GM19043 (cell line): ENCODE data around the gene FAM83G.
"Not testable (repeated sequence)": the region's sequence is repeated elsewhere in the genome, so short reads cannot be mapped to it uniquely, and the experiment has no call there.

Experiments used
- ATAC-seq: cut with Tn5 transposase; IDR thresholded peaks from one replicate; pipeline ENCODE4 v1.9.1; 2021; ENCODE audit warnings: low read depth; ENCODE audit not compliant: unreplicated experiment

The FAM83G gene

GRCh38 chr17:19024101-19025078, 19.8 kb upstream of the FAM83G start:
- no peak for ATAC-seq

GRCh38 chr17:19023209-19023999, 18.8 kb upstream of the FAM83G start:
- no peak for ATAC-seq

DNA sequence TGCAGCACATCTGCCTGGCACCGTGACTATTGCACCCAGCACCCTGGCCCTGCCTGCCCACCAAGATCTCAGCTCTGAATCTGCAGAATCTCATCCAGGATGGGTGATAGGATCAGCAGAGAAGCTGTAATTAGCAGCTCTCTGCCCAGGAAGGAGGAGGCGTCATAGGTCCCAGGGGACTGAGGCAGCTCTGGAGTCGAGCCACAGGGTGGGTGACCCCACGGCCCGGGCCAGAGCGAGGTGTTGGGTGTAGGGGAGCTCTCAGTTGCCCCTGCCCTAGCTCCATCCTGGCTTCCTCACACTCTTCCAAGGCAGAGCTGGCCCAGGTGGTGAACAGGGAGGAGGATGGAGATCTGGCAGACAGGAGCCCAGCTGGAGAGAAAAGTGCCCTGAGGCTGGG, 18.2 kb upstream of the FAM83G start:
- ATAC-seq = no peak

DNA sequence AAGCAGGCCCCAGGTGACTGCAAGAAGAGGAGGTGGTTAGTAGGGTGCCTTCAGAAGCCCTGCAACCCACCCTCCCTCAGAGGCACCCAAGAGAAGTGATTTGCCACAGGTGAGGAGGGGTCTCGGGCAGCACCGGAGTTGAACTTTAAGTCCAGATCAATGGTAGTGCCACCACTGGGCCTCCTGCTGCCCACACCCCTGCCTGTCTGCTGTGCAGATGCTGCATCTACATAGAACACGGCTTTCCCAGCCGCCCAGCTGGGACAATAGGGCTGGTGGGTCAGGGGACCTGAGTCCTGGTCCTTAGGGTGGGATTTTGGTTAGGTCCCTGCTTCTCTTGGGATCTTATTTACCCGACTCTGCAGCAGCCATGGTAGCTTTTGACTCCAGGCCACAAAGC, 17.6 kb upstream of the FAM83G start:
- ATAC-seq = no peak

GRCh38 chr17:19021622-19022083, 17.1 kb upstream of the FAM83G start:
- ATAC-seq = no peak

DNA sequence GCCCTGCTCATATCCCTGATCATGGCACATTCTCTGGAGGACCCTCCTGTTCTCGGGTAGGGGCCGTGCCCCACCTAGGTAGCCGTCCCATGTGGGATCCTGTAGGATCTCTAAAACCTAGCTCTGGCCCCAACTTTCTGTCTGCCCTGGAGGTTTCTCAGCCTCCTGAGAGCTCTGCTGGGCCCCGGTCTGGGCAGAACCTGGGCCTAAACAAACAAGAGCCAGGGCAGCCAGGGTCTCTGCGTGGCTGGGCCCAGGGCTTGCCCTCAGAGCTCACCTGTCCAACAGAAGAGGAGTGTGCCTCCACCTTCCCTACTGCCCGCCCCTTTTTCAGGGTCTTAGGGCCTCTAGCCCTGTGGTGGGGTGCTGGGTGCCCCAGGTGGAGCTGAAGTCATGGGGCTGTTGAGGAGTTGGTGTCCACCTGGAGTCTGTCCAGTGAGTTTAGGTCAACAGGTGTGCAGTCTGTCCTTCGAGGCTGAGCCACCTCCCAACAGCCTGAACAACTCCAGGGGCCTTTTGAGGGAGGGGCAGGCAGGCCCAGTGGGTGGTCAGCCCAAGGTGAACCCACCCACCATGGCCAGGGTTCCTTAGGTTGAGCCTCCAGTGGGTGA, 16.6 kb upstream of the FAM83G start:
- ATAC-seq = not testable (repeated sequence)

DNA sequence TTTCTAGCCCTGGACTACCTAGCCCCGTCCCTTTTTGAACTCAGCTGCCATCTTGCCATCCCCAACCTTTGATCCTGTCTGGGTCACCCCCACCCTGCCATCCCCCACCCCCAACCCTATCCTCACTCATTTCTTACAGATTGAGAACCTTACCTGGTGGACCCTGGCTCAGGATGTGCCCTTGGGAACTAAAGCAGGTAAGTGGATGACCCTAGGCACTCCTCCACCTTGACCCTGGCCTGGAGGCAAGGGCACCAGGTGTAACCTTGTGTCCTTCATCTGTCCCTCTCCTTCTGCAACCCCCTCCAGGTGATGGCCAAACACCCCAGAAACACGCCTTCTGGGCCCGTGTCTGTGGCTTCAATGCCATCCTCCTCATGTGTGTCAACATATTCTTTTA, 15.5 kb upstream of the FAM83G start:
- ATAC-seq = no peak

- ATAC-seq = no peak
Measured at GRCh38 chr17:19019041-19019941, 14.7 kb upstream of the FAM83G start.

DNA sequence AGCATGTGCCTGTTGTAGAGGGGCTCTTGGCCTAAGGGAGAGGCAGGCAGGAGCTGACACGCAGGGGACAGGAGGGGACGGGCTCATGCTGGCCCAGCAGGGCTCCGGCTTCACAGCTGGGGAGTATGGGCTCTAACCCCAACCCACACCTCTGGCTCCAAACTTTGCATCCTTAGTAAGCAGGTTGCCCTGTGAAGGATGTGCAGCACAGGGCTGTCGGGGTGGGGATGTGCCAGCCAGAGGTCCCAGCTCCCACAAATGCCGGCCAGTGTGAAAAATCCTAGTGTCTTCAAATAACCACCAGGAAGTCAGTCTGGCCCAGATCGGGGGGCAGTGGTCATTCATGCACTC, 14.0 kb upstream of the FAM83G start:
- ATAC-seq = no peak

- ATAC-seq = no peak
Measured at GRCh38 chr17:19017804-19018599, 13.4 kb upstream of the FAM83G start.

DNA sequence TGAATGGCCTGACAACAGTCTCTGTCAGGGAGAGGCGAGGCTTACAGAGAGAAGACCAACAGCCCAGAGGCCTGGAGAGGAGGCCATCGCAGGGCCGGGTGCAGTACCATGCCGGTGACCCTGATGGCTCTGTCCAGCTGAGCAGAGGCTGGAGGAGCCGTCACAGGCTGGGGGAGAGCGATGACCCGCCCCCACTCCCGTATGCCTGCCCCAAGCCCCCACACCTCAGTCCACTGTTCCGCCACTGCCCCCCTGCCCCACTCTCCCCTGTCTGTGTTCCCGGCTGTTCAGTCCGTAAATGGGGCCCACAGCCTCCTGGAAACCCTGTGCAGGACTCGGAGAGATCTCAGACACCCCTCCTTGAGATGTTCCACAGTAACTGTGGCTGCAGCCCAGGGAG, 12.8 kb upstream of the FAM83G start:
- ATAC-seq = no peak

DNA sequence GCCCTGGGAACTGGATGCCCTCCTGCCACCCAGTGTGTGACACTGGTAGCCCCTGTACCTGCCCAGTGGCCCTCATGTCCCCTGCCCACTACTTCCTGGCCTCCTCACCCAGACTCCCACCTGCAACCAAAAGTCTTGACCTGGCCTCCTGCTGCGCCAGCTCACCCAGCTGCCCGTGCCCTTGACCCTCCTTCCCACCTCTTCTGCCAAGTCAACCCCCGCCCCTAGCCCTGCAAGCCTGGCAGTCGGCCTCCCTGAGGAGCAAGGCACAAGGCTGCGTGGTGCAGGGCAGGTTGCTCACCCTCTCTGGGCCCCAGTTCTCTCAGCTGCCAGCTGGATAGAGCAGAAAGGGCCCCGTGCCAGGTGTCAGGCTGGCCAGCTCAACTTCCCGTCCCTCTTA, 12.3 kb upstream of the FAM83G start:
- no peak for ATAC-seq

DNA sequence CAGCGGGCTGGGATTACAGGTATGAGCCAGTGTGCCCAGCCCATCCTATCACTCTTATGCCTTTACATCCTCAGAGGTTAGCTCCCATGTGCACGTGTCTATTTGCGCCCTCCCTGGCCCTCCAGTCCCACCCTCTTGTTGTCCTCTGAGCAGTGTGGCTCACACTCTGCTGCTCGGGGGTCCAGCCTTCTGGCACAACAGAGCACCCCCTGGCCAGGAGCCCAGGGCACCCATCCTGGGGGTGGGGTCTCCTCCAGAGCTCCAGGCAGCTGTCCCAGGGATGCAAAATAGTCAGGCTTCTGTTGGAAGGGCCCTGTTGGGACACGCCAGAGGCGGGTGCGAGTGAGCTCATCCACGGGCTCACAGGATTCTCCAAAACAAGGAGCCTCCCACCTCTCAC, 11.7 kb upstream of the FAM83G start:
- no peak for ATAC-seq

- ATAC-seq = no peak
Measured at GRCh38 chr17:19015428-19015827, 10.9 kb upstream of the FAM83G start.

GRCh38 chr17:19014628-19015215, 10.2 kb upstream of the FAM83G start:
- ATAC-seq = no peak

- no peak for ATAC-seq
Measured at GRCh38 chr17:19013806-19014627, 9.5 kb upstream of the FAM83G start.

- ATAC-seq = no peak
Measured at GRCh38 chr17:19013226-19013625, 8.7 kb upstream of the FAM83G start.
